ENCODE measurements around the gene ATP8B1.

- TF ChIP-seq CTCF (IDR thresholded peaks at IDR 0.05) (no peak), POLR2A (IDR thresholded peaks at IDR 0.05) (no peak), POLR2AphosphoS5 (IDR thresholded peaks at IDR 0.05) (no peak)
Observed at GRCh38 chr18:57627488-57627887, 175.6 kb downstream of the ATP8B1 start.

Measured in prostate gland (tissue), 2 donors.